ENCODE measurements around the gene HOXC10.

HOXC10 gene

DNA sequence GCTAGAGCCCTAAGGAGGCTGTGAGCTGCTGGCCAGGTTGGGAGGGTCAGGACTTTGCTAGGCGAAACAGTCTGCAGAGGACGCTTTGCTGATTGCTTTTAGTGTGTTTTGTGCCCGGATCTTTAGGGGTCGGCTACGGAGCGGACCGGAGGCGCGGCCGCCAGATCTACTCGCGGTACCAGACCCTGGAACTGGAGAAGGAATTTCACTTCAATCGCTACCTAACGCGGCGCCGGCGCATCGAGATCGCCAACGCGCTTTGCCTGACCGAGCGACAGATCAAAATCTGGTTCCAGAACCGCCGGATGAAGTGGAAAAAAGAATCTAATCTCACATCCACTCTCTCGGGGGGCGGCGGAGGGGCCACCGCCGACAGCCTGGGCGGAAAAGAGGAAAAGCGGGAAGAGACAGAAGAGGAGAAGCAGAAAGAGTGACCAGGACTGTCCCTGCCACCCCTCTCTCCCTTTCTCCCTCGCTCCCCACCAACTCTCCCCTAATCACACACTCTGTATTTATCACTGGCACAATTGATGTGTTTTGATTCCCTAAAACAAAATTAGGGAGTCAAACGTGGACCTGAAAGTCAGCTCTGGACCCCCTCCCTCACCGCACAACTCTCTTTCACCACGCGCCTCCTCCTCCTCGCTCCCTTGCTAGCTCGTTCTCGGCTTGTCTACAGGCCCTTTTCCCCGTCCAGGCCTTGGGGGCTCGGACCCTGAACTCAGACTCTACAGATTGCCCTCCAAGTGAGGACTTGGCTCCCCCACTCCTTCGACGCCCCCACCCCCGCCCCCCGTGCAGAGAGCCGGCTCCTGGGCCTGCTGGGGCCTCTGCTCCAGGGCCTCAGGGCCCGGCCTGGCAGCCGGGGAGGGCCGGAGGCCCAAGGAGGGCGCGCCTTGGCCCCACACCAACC is 44.8 kb downstream of the HOXC10 start:
- H3K4me3 ChIP-seq (ENCODE audit: low read depth, low read length) = no peak overlapping the region
- TF ChIP-seq, protein P1, sequence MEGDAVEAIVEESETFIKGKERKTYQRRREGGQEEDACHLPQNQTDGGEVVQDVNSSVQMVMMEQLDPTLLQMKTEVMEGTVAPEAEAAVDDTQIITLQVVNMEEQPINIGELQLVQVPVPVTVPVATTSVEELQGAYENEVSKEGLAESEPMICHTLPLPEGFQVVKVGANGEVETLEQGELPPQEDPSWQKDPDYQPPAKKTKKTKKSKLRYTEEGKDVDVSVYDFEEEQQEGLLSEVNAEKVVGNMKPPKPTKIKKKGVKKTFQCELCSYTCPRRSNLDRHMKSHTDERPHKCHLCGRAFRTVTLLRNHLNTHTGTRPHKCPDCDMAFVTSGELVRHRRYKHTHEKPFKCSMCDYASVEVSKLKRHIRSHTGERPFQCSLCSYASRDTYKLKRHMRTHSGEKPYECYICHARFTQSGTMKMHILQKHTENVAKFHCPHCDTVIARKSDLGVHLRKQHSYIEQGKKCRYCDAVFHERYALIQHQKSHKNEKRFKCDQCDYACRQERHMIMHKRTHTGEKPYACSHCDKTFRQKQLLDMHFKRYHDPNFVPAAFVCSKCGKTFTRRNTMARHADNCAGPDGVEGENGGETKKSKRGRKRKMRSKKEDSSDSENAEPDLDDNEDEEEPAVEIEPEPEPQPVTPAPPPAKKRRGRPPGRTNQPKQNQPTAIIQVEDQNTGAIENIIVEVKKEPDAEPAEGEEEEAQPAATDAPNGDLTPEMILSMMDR (IDR thresholded peaks at IDR 0.05; ENCODE audit: low read depth, low read length) = no peak

DNA sequence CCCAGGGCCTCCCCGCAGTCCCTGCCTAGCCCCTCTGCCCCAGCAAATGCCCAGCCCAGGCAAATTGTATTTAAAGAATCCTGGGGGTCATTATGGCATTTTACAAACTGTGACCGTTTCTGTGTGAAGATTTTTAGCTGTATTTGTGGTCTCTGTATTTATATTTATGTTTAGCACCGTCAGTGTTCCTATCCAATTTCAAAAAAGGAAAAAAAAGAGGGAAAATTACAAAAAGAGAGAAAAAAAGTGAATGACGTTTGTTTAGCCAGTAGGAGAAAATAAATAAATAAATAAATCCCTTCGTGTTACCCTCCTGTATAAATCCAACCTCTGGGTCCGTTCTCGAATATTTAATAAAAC is 45.5 kb downstream of the HOXC10 start:
- H3K4me3 ChIP-seq (ENCODE audit: low read depth, low read length) = no peak overlapping the region
- TF ChIP-seq, protein P1 (IDR thresholded peaks at IDR 0.05; ENCODE audit: low read depth, low read length) = no peak

DNA sequence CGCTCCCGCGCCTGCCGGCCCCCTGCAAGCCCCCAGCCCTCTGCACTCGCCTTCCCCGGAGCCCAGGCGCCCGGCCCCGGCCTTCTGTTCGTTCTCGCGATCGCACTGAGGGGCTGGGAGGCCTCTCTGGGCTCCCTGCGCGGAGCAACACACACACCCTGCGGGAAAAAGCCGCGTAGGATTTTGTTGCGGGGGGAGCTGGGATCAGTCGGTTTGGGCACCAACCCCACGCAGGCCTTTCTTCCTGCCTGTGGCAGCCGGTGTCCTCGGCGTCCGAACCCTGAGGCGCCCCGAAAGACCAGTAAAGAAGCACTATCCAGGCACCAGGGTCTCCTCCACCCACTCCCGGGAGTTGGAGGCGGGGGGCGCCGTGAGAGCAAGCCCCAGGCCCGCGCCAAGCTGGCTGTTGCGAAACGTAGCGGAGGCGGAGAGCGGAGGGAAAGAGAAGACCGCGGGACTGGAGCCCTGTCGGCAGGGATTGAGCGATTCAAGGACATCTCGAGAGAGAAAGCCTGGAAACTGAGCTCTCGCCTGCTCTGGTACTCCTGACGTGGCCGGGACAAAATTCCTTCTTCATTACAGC is 46.0 kb downstream of the HOXC10 start:
- TF ChIP-seq, protein P1 (IDR thresholded peaks at IDR 0.05; ENCODE audit: low read depth, low read length) = no peak
- H3K4me3 ChIP-seq (ENCODE audit: low read depth, low read length) = no peak overlapping the region

DNA sequence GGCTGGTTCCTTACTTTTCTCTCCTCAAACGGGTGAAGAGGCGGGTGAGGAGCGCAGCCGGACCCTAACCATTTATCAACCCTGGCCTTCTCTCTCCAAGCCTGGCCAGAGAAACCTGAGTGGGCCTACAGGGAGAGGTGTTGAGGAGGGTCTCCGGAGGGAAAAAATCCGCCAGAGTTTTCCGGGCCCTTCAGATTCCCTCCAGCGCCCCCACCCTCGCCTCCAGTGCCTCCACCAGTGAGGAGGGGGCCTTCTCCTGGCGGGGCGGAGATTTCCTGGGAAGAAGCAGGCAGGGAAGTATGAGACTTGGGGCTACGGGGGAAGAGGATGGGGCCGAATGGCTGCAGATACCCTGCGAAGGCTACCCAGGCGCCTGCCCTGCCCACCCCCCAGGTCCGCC is 46.5 kb downstream of the HOXC10 start:
- TF ChIP-seq, protein P1 (IDR thresholded peaks at IDR 0.05; ENCODE audit: low read depth, low read length) = no peak
- no peak overlapping the region for H3K4me3 ChIP-seq (ENCODE audit: low read depth, low read length)

DNA sequence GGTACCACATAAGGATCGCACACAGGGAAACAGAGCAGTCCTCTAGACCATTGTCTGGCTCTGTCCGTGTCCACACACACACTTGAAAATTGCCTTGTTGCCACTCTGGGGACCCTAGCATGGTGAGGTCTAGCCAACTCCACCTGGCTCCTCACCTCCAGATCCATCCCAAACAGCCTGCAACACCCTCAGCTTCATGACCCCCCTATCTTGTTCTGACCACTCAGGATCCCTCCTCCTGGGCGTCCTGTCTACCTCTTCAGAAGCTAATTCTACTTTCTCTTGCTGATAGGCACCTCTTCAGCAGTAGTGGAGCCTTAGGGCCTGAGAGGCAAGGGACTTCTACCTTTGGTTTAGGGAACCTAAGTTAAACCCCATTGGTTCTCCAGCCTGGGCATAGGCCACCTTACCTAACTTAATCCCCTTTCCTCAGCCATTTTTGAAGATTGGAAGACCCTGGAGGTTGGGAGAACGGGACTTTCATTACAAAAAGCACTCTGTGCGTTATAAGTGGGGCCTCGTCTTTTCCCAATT is 47.2 kb downstream of the HOXC10 start:
- no peak overlapping the region for H3K4me3 ChIP-seq (ENCODE audit: low read depth, low read length)
- TF ChIP-seq, protein P1 (IDR thresholded peaks at IDR 0.05; ENCODE audit: low read depth, low read length) = no peak

DNA sequence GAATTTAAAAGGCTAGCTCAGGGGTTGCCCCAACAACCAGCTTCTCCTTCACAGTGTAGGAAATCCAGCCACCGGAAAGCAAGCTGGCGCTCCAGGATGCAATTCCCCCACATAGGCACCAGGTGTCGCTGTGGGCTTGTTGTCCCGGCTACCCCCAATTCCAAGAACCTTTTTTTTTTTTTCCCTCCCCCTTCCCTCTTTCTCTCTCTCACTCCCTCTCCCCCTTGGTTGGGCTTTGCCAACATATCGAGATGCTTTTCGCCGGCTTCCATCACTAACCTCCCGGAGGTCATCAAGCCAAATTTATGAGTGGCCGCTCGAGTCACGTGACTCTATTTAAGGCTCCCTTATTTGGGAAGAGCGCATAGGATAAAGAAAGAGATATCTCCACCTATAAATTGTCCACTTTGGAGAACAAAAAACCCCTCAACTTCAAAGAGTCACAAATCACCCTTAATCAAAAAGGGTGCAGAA is 47.7 kb downstream of the HOXC10 start, which contains the start of gene HOXC5:
Gene HOXC5 (plus strand): TSS at position 424 of the 474 bp plus-strand sequence. CDS start 73 bp downstream, outside the sequence.
- no peak within 1 kb of the TSS for H3K4me3 ChIP-seq (ENCODE audit: low read depth, low read length)
- TF ChIP-seq, protein P1 (IDR thresholded peaks at IDR 0.05; ENCODE audit: low read depth, low read length) = peak; percentile 88
